Neural cell (in vitro differentiated cells): Measurements from ENCODE around the gene PKM. TPM values are rescaled to one million over a fixed set of nuclear protein-coding genes. Genes with fewer than 3 reads are reported as not detected.

Experiments
- H2AFZ ChIP-seq: fragments of 200-600, 300-800 bp; sonication (generic), shearing (Covaris generic); 2 replicates; pipeline ENCODE4 v1.6.0; 2014; ENCODE audit warnings: low read depth, mild to moderate bottlenecking, antibody characterized with exemption, low read length, moderate library complexity
- H3F3A ChIP-seq: fragments of 200-600 bp; shearing (Covaris generic); 2 replicates; pipeline ENCODE4 v1.6.1; 2016; ENCODE audit warnings: mild to moderate bottlenecking, moderate library complexity, mixed read lengths, antibody characterized with exemption, low read length; ENCODE audit not compliant: insufficient read depth, poor library complexity, severe bottlenecking
- H3K27ac ChIP-seq: fragments of 200-600, 300-800 bp; sonication (generic), shearing (Covaris generic); 2 replicates; pipeline ENCODE4 v1.5.1; 2014; ENCODE audit warnings: mild to moderate bottlenecking, low read length, moderate library complexity
- H3K27me3 ChIP-seq: fragments of 300-800, 200-600 bp; sonication (generic), shearing (Covaris generic); 2 replicates; pipeline ENCODE4 v1.6.0; 2014; ENCODE audit warnings: mild to moderate bottlenecking, low read depth, low read length, moderate library complexity; ENCODE audit not compliant: insufficient read depth
- H3K36me3 ChIP-seq: fragments of 300-800, 200-600 bp; sonication (generic), shearing (Covaris generic); 2 replicates; pipeline ENCODE4 v1.5.1; 2014; ENCODE audit warnings: mild to moderate bottlenecking, antibody characterized with exemption, low read length, moderate library complexity; ENCODE audit not compliant: insufficient read depth
- H3K4me2 ChIP-seq: fragments of 300-800, 200-600 bp; sonication (generic), shearing (Covaris generic); 2 replicates; pipeline ENCODE4 v1.6.0; 2014; ENCODE audit warnings: mild to moderate bottlenecking, low read length
- H3K4me3 ChIP-seq: fragments of 300-800, 200-600 bp; sonication (generic), shearing (Covaris generic); 2 replicates; pipeline ENCODE4 v1.5.1; 2014; ENCODE audit warnings: mild to moderate bottlenecking, low read length, moderate library complexity
- H3K79me2 ChIP-seq: fragments of 200-600 bp; shearing (Covaris generic); replicated peaks from 2 replicates; pipeline ENCODE4 v1.6.0; 2014; ENCODE audit warnings: mild to moderate bottlenecking, low read length, moderate library complexity; ENCODE audit not compliant: insufficient read depth
- H3K9ac ChIP-seq: fragments of 300-800, 200-600 bp; sonication (generic), shearing (Covaris generic); 2 replicates; pipeline ENCODE4 v1.6.1; 2016; ENCODE audit warnings: mild to moderate bottlenecking, low read length, mixed read lengths
- H3K9me2 ChIP-seq: fragments of 200-600 bp; shearing (Covaris generic); 2 replicates; pipeline ENCODE4 v1.6.1; 2016; ENCODE audit warnings: mild to moderate bottlenecking, low read length, mixed read lengths; ENCODE audit not compliant: insufficient read depth
- H3K9me3 ChIP-seq: fragments of 200-600, 300-800 bp; sonication (generic), shearing (Covaris generic); 2 replicates; pipeline ENCODE4 v1.6.1; 2016; ENCODE audit warnings: mild to moderate bottlenecking, mixed run types, low read length, moderate library complexity, mixed read lengths
- H4K20me1 ChIP-seq: fragments of 200-600 bp; shearing (Covaris generic); 2 replicates; pipeline ENCODE4 v1.6.1; 2016; ENCODE audit warnings: mild to moderate bottlenecking, mixed run types; ENCODE audit not compliant: insufficient read depth
- EP300 ChIP-seq: fragments of 450-650 bp; conservative IDR thresholded peaks from 2 replicates; pipeline ENCODE4 v1.6.1; 2014; ENCODE audit warnings: antibody characterized with exemption, mild to moderate bottlenecking, moderate library complexity; ENCODE audit not compliant: poor library complexity, severe bottlenecking
- EZH2 ChIP-seq: fragments of 200-600, 300-800 bp; shearing (Covaris generic), sonication (generic); IDR thresholded peaks from 2 replicates; pipeline ENCODE4 v1.6.1; 2014; ENCODE audit warnings: antibody characterized with exemption, low read length, borderline replicate concordance, mild to moderate bottlenecking; ENCODE audit not compliant: insufficient read depth, poor library complexity, severe bottlenecking
- MXI1 ChIP-seq: fragments of 450-650 bp; conservative IDR thresholded peaks from 2 replicates; pipeline ENCODE4 v1.6.1; 2014; ENCODE audit warnings: antibody characterized with exemption, mild to moderate bottlenecking; ENCODE audit not compliant: poor library complexity, severe bottlenecking
- POLR2AphosphoS5 ChIP-seq: IDR thresholded peaks from 2 replicates; pipeline ENCODE4 v1.6.1; 2012
- RAD21 ChIP-seq: fragments of 450-650 bp; conservative IDR thresholded peaks from 2 replicates; pipeline ENCODE4 v1.6.1; 2014; ENCODE audit warnings: antibody characterized with exemption, mild to moderate bottlenecking, moderate library complexity
- SMC3 ChIP-seq: fragments of 450-650 bp; conservative IDR thresholded peaks from 2 replicates; pipeline ENCODE4 v1.6.1; 2014; ENCODE audit warnings: antibody characterized with exemption, mild to moderate bottlenecking, moderate library complexity; ENCODE audit not compliant: poor library complexity
- TAF1 ChIP-seq: IDR thresholded peaks from 2 replicates; pipeline ENCODE4 v1.6.1; 2012; ENCODE audit warnings: low read depth
- polyA plus RNA-seq: library from polyadenylated mRNA; depleted of rRNA; stranded (reverse); fragments of >200 nt; gene quantifications from 2 replicates; pipeline ENCODE4 v1.2.3, GENCODE V29; 2014
- TF ChIP-seq, protein P1 (sequence below): IDR thresholded peaks from 2 replicates; pipeline ENCODE4 v1.6.1; 2012; ENCODE audit warnings: borderline replicate concordance
- TF ChIP-seq, protein P2 (sequence below): fragments of 450-650 bp; IDR thresholded peaks from 2 replicates; pipeline ENCODE4 v1.5.1; 2014; ENCODE audit warnings: antibody characterized with exemption, mild to moderate bottlenecking, moderate library complexity; ENCODE audit not compliant: poor library complexity, severe bottlenecking

The PKM gene
- polyA plus RNA-seq, 1 donor from 2014 or later = 361 TPM

DNA sequence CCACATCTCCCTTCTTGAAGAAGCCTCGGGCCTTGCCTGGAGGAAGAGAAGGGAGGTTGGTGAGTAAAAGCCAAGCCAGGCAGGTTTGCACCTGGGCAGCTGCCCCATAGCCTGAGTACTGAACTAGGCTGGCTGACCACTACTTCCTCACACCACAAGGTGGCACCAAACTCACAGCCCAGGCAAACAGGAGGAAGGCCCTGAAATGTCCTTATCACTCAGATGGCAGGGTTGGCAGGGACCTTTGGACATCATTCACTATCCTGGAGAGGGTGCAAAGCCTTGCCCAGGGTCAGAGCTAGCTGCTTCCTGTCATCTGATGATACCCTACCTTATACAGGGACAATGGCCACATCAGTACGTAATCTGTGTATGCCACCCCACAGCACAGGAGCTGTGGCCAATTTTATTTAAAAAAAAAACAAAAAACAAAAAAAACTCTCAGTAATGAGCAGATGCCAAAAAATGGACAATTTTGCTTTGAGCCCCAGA is 31.2 kb downstream of the PKM start:
- H3K4me2 ChIP-seq = no peak overlapping the region
- no peaks in the 10 kb centered on the region for H4K20me1 ChIP-seq
- no peaks in the 10 kb centered on the region for H3K79me2 ChIP-seq
- H3K27me3 ChIP-seq = peaks cover 30% of the 10 kb centered on the region
- H3F3A ChIP-seq = no peaks in the 10 kb centered on the region
- peaks cover 6% of the 10 kb centered on the region for H3K36me3 ChIP-seq
- no peak overlapping the region for H2AFZ ChIP-seq
- no peak overlapping the region for H3K9ac ChIP-seq
- no peaks in the 10 kb centered on the region for H3K9me3 ChIP-seq
- H3K27ac ChIP-seq = no peak overlapping the region
- H3K4me3 ChIP-seq = no peak overlapping the region
- H3K9me2 ChIP-seq = no peaks in the 10 kb centered on the region
- no peak for TF ChIP-seq EZH2
- no peak for TF ChIP-seq POLR2AphosphoS5
- TF ChIP-seq RAD21 = peak; percentile 91
- TF ChIP-seq, protein P1, sequence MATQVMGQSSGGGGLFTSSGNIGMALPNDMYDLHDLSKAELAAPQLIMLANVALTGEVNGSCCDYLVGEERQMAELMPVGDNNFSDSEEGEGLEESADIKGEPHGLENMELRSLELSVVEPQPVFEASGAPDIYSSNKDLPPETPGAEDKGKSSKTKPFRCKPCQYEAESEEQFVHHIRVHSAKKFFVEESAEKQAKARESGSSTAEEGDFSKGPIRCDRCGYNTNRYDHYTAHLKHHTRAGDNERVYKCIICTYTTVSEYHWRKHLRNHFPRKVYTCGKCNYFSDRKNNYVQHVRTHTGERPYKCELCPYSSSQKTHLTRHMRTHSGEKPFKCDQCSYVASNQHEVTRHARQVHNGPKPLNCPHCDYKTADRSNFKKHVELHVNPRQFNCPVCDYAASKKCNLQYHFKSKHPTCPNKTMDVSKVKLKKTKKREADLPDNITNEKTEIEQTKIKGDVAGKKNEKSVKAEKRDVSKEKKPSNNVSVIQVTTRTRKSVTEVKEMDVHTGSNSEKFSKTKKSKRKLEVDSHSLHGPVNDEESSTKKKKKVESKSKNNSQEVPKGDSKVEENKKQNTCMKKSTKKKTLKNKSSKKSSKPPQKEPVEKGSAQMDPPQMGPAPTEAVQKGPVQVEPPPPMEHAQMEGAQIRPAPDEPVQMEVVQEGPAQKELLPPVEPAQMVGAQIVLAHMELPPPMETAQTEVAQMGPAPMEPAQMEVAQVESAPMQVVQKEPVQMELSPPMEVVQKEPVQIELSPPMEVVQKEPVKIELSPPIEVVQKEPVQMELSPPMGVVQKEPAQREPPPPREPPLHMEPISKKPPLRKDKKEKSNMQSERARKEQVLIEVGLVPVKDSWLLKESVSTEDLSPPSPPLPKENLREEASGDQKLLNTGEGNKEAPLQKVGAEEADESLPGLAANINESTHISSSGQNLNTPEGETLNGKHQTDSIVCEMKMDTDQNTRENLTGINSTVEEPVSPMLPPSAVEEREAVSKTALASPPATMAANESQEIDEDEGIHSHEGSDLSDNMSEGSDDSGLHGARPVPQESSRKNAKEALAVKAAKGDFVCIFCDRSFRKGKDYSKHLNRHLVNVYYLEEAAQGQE = no peak
- TF ChIP-seq MXI1 = no peak
- peak; percentile 83 for TF ChIP-seq SMC3
- TF ChIP-seq TAF1 = no peak
- no peak for TF ChIP-seq EP300
- TF ChIP-seq, protein P2, sequence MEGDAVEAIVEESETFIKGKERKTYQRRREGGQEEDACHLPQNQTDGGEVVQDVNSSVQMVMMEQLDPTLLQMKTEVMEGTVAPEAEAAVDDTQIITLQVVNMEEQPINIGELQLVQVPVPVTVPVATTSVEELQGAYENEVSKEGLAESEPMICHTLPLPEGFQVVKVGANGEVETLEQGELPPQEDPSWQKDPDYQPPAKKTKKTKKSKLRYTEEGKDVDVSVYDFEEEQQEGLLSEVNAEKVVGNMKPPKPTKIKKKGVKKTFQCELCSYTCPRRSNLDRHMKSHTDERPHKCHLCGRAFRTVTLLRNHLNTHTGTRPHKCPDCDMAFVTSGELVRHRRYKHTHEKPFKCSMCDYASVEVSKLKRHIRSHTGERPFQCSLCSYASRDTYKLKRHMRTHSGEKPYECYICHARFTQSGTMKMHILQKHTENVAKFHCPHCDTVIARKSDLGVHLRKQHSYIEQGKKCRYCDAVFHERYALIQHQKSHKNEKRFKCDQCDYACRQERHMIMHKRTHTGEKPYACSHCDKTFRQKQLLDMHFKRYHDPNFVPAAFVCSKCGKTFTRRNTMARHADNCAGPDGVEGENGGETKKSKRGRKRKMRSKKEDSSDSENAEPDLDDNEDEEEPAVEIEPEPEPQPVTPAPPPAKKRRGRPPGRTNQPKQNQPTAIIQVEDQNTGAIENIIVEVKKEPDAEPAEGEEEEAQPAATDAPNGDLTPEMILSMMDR = peak; percentile 91

DNA sequence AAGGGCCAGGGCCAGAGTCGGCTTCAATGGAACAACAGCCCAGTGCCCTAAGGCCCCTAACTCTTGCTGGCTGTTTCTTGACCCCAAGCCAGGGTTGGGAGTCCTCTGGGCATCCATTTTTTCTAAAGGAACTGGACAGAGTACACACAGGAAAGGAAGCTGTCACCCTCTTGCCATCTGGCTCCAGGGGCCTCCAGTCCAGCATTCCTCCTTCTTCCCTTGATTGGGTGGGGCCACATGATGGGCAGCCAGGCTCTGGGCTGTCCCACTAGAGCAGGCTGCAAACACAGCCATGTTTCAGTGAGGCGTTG is 31.8 kb downstream of the PKM start:
- no peaks in the 10 kb centered on the region for H3K79me2 ChIP-seq
- H4K20me1 ChIP-seq = no peaks in the 10 kb centered on the region
- no peaks in the 10 kb centered on the region for H3K9me3 ChIP-seq
- no peak overlapping the region for H3K4me3 ChIP-seq
- H3K27ac ChIP-seq = no peak overlapping the region
- no peak overlapping the region for H3K4me2 ChIP-seq
- no peak for TF ChIP-seq TAF1
- no peak for TF ChIP-seq POLR2AphosphoS5
- TF ChIP-seq SMC3 = no peak
- TF ChIP-seq, protein P1 = no peak
- TF ChIP-seq, protein P2 = no peak
- TF ChIP-seq MXI1 = no peak
- TF ChIP-seq EP300 = no peak
- no peak for TF ChIP-seq RAD21
- no peak for TF ChIP-seq EZH2
- no peaks in the 10 kb centered on the region for H3K9me2 ChIP-seq
- peaks cover 6% of the 10 kb centered on the region for H3K36me3 ChIP-seq
- no peak overlapping the region for H3K9ac ChIP-seq
- no peaks in the 10 kb centered on the region for H3F3A ChIP-seq
- peaks cover 30% of the 10 kb centered on the region for H3K27me3 ChIP-seq
- no peak overlapping the region for H2AFZ ChIP-seq
